MM.1S (cell line): Measurements from ENCODE around the gene TES.

Source experiments
- EZH2 ChIP-seq: fragments of 300-600 bp; sonication (generic); optimal IDR thresholded peaks from 2 replicates; pipeline ENCODE3; 2017; ENCODE audit warnings: low read depth, mild to moderate bottlenecking, antibody characterized with exemption, low read length, mixed read lengths
- TF ChIP-seq, protein P1 (sequence below): fragments of 300-600 bp; sonication (generic); IDR thresholded peaks from 2 replicates; pipeline ENCODE4 v1.5.1; 2016; ENCODE audit warnings: antibody characterized with exemption, low read length, mixed read lengths

- TF ChIP-seq, protein P1, sequence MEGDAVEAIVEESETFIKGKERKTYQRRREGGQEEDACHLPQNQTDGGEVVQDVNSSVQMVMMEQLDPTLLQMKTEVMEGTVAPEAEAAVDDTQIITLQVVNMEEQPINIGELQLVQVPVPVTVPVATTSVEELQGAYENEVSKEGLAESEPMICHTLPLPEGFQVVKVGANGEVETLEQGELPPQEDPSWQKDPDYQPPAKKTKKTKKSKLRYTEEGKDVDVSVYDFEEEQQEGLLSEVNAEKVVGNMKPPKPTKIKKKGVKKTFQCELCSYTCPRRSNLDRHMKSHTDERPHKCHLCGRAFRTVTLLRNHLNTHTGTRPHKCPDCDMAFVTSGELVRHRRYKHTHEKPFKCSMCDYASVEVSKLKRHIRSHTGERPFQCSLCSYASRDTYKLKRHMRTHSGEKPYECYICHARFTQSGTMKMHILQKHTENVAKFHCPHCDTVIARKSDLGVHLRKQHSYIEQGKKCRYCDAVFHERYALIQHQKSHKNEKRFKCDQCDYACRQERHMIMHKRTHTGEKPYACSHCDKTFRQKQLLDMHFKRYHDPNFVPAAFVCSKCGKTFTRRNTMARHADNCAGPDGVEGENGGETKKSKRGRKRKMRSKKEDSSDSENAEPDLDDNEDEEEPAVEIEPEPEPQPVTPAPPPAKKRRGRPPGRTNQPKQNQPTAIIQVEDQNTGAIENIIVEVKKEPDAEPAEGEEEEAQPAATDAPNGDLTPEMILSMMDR = no peak
- TF ChIP-seq EZH2 = no peak
Measured at GRCh38 chr7:116224492-116225098, 14.3 kb downstream of the TES start.
